Mucosa of rectum (tissue), 2 donors: Measurements from ENCODE around the gene SORCS2.

Source experiments
- H3K27ac ChIP-seq, 2 donors: one replicate each; pipeline ENCODE4 v1.7.0; 2013; ENCODE audit warnings: inconsistent platforms in 2 of 2, low read depth in 2 of 2, low read length in 2 of 2
- H3K27me3 ChIP-seq, 2 donors: one replicate each; pipeline ENCODE4 v1.7.0; 2013; ENCODE audit warnings: low read length in 2 of 2; ENCODE audit not compliant: control insufficient read depth in 2 of 2, insufficient read depth in 2 of 2
- H3K36me3 ChIP-seq, 2 donors: one replicate each; pipeline ENCODE4 v1.7.0; 2013; ENCODE audit warnings: low read length in 2 of 2; ENCODE audit not compliant: control insufficient read depth in 2 of 2, insufficient read depth in 2 of 2
- H3K4me1 ChIP-seq, 2 donors: one replicate each; pipeline ENCODE4 v1.7.0; 2013; ENCODE audit warnings: low read length in 2 of 2, mild to moderate bottlenecking in 1 of 2; ENCODE audit not compliant: control insufficient read depth in 2 of 2, insufficient read depth in 2 of 2
- H3K4me3 ChIP-seq, 2 donors: one replicate each; pipeline ENCODE4 v1.7.0; 2013; ENCODE audit warnings: low read length in 2 of 2
- H3K9ac ChIP-seq, 2 donors: one replicate each; pipeline ENCODE4 v1.7.0; 2013; ENCODE audit warnings: low read length in 2 of 2, low read depth in 1 of 2, mild to moderate bottlenecking in 1 of 2
- H3K9me3 ChIP-seq, 2 donors: one replicate each; pipeline ENCODE4 v1.7.0; 2013; ENCODE audit warnings: low read length in 2 of 2; ENCODE audit not compliant: control insufficient read depth in 2 of 2
- donor health status: healthy.
- donor health status: Normal muscosa, but diverticular disease.

SORCS2 gene

GRCh38 chr4:7218686-7219085, 26.3 kb downstream of the SORCS2 start:
- H3K4me3 ChIP-seq, result no peak overlapping the region
- no peak overlapping the region for H3K9ac ChIP-seq
- no peaks in the 10 kb centered on the region for H3K27me3 ChIP-seq
- H3K9me3 ChIP-seq, result no peaks in the 10 kb centered on the region
- H3K4me1 ChIP-seq, result peaks cover 0 to 2% of the 10 kb centered on the region in 2 donors
- no peaks in the 10 kb centered on the region for H3K36me3 ChIP-seq
- no peak overlapping the region for H3K27ac ChIP-seq

GRCh38 chr4:7222521-7222920, 30.2 kb downstream of the SORCS2 start:
- Histone ChIP-seq H3K27ac (no peak overlapping the region), H3K27me3 (no peaks in the 10 kb centered on the region), H3K9me3 (no peaks in the 10 kb centered on the region), H3K4me1 (peaks cover 0 to 2% of the 10 kb centered on the region in 2 donors), H3K9ac (no peak overlapping the region), H3K4me3 (no peak overlapping the region), H3K36me3 (no peaks in the 10 kb centered on the region)

GRCh38 chr4:7223541-7223940, 31.2 kb downstream of the SORCS2 start:
- H3K9me3 ChIP-seq, result no peaks in the 10 kb centered on the region

DNA sequence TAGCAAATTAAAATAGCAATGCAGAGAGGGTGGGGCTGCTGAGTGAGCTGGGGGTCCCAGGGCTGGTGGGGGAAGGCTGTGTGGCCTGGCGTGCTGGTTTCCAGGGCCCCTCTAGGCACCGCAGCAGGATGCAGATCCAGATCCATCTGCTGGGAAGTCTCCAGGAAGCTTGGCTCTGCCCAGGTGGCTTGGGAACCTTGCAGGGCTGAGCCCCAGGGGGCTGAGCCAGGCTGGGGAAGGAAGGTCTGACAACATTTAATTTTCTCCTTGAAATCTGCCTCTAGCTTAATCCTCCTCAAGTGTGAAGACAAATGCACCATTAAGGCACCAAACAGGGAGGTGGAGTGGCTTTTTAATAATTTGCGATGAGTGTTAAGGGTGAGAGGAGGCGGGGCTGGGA, 31.7 kb downstream of the SORCS2 start:
- no peak overlapping the region for H3K4me3 ChIP-seq
- no peak overlapping the region for H3K27ac ChIP-seq
- H3K9me3 ChIP-seq, result no peaks in the 10 kb centered on the region
- H3K4me1 ChIP-seq, result no peaks in the 10 kb centered on the region
- no peaks in the 10 kb centered on the region for H3K36me3 ChIP-seq
- H3K27me3 ChIP-seq, result no peaks in the 10 kb centered on the region
- H3K9ac ChIP-seq, result no peak overlapping the region

More at GRCh38 chr4:7223541-7223940, 31.2 kb downstream of the SORCS2 start:
- Histone ChIP-seq H3K9ac (no peak overlapping the region), H3K27ac (no peak overlapping the region), H3K36me3 (no peaks in the 10 kb centered on the region), H3K4me3 (no peak overlapping the region), H3K27me3 (no peaks in the 10 kb centered on the region), H3K4me1 (no peaks in the 10 kb centered on the region)

GRCh38 chr4:7224878-7225533, 32.7 kb downstream of the SORCS2 start:
- no peaks in the 10 kb centered on the region for H3K4me1 ChIP-seq
- H3K4me3 ChIP-seq, result no peak overlapping the region
- H3K36me3 ChIP-seq, result no peaks in the 10 kb centered on the region
- H3K9ac ChIP-seq, result no peak overlapping the region
- H3K27ac ChIP-seq, result no peak overlapping the region
- H3K27me3 ChIP-seq, result no peaks in the 10 kb centered on the region
- no peaks in the 10 kb centered on the region for H3K9me3 ChIP-seq

- Histone ChIP-seq H3K36me3 (no peaks in the 10 kb centered on the region), H3K9me3 (no peaks in the 10 kb centered on the region), H3K4me3 (no peak overlapping the region), H3K27me3 (no peaks in the 10 kb centered on the region), H3K27ac (no peak overlapping the region), H3K4me1 (no peaks in the 10 kb centered on the region), H3K9ac (no peak overlapping the region)
These were observed 34.1 kb downstream of the SORCS2 start for GRCh38 chr4:7226439-7226838.

DNA sequence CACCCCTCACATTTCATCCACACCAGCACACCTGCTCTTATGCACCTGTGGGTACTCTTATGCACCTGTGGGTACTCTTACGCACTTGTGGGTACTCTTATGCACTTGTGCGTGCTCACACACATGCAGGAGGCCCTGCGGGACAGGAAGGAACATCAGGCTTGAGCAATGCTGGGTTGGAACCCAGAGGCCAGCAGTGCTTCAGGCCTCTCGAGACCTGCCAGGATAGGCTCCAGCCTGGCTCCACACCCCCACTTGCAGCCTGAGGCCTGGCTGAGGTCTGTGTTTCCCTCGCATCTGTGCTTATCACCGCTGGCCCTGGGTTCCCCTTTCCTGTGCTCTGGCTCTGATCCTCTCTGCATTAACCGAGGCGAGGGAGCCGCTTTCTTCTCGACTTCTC, 34.7 kb downstream of the SORCS2 start:
- no peak overlapping the region for H3K9ac ChIP-seq
- no peaks in the 10 kb centered on the region for H3K27me3 ChIP-seq
- H3K36me3 ChIP-seq, result no peaks in the 10 kb centered on the region
- H3K27ac ChIP-seq, result no peak overlapping the region
- no peak overlapping the region for H3K4me3 ChIP-seq
- no peaks in the 10 kb centered on the region for H3K9me3 ChIP-seq
- no peaks in the 10 kb centered on the region for H3K4me1 ChIP-seq

DNA sequence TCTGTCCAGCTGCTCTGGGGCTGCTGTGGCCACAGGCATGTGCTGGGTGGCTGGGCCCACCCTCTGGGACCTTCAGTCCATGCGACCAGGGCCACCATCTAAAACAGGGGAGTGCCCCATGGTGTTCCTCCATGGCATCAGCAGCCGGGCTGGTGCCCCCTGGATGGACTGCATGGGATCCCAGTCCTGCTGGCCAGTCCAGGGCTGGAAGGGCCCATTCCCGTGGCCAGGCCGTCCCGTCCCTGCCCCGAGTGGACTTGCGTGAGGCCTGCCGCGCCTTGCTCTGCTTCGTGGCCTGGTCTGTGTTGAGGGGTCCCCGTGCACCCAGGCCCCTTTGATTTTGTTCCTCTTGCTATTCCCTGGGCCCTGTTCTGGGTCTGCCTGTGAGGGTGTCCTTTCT, 36.4 kb downstream of the SORCS2 start:
- H3K4me3 ChIP-seq, result no peak overlapping the region
- H3K27ac ChIP-seq, result no peak overlapping the region
- no peaks in the 10 kb centered on the region for H3K9me3 ChIP-seq
- no peak overlapping the region for H3K9ac ChIP-seq
- H3K4me1 ChIP-seq, result no peaks in the 10 kb centered on the region
- H3K27me3 ChIP-seq, result no peaks in the 10 kb centered on the region
- no peaks in the 10 kb centered on the region for H3K36me3 ChIP-seq

GRCh38 chr4:7232061-7232650, 39.8 kb downstream of the SORCS2 start:
- Histone ChIP-seq H3K36me3 (no peaks in the 10 kb centered on the region), H3K27ac (no peak overlapping the region), H3K4me1 (no peaks in the 10 kb centered on the region), H3K9me3 (no peaks in the 10 kb centered on the region), H3K27me3 (no peaks in the 10 kb centered on the region), H3K9ac (no peak overlapping the region), H3K4me3 (no peak overlapping the region)

GRCh38 chr4:7233006-7233580, 40.8 kb downstream of the SORCS2 start:
- Histone ChIP-seq H3K36me3 (no peaks in the 10 kb centered on the region), H3K9ac (no peak overlapping the region), H3K27me3 (no peaks in the 10 kb centered on the region), H3K27ac (no peak overlapping the region), H3K4me1 (no peaks in the 10 kb centered on the region), H3K4me3 (no peak overlapping the region), H3K9me3 (no peaks in the 10 kb centered on the region)
